Caco-2 (cell line): ENCODE measurements around the gene PDCD4. TPM values are rescaled to one million over a fixed set of nuclear protein-coding genes. Genes with fewer than 3 reads are reported as not detected.

Experiments
- BruUV-seq: library from RNA; stranded (reverse); fragments of 400-500 nt; replicated peaks from 2 replicates; lab custom pipeline; 2021; lab: Mats Ljungman, UMichigan
- CTCF ChIA-PET: fragments of 300-600 bp; sonication (Branson Sonifier 250); formaldehyde crosslinking; loops from one replicate; lab custom pipeline; 2022; ENCODE audit warnings: antibody characterized with exemption; lab: Charles Lee
- POLR2A ChIA-PET: fragments of 300-600 bp; sonication (Branson Sonifier 250); formaldehyde crosslinking; loops from one replicate; lab custom pipeline; 2022; ENCODE audit warnings: antibody characterized with exemption; lab: Charles Lee
- DNase-seq, 2 experiments: peaks; one replicate each; pipeline versions ENCODE4 v3.0.0 to v3.0.0-alpha.2; 2020 to 2022
- H3K27me3 ChIP-seq: replicated peaks from 2 replicates; pipeline ENCODE4 v1.6.0; 2011; ENCODE audit warnings: low read length; ENCODE audit not compliant: control insufficient read depth, insufficient read depth
- H3K36me3 ChIP-seq: 2 replicates; pipeline ENCODE4 v1.5.1; 2011; ENCODE audit warnings: low read length; ENCODE audit not compliant: control insufficient read depth, insufficient read depth
- H3K4me1 ChIP-seq: fragments of 250-450 bp; sonication (Bioruptor Pico); 2 replicates; pipeline ENCODE4 v1.5.1; 2020; ENCODE audit warnings: mild to moderate bottlenecking
- H3K4me3 ChIP-seq: 2 replicates; pipeline ENCODE4 v1.5.1; 2011; ENCODE audit warnings: low read depth, mild to moderate bottlenecking, control low read depth, low read length
- H3K9me3 ChIP-seq: fragments of 250-450 bp; sonication (Bioruptor Pico); 2 replicates; pipeline ENCODE4 v1.5.1; 2020; ENCODE audit warnings: mild to moderate bottlenecking, moderate library complexity
- H3K27ac Mint-ChIP-seq: one replicate; pipeline ENCODE4 v1.8.0; 2022; ENCODE audit warnings: mixed read lengths; ENCODE audit not compliant: unreplicated experiment
- H3K27me3 Mint-ChIP-seq: one replicate; pipeline ENCODE4 v1.8.0; 2022; ENCODE audit warnings: mixed read lengths; ENCODE audit not compliant: insufficient read depth, unreplicated experiment
- H3K36me3 Mint-ChIP-seq: one replicate; pipeline ENCODE4 v1.8.0; 2022; ENCODE audit warnings: mild to moderate bottlenecking, mixed read lengths; ENCODE audit not compliant: insufficient read depth, unreplicated experiment
- H3K4me1 Mint-ChIP-seq: one replicate; pipeline ENCODE4 v1.8.0; 2022; ENCODE audit warnings: low read depth, mixed read lengths; ENCODE audit not compliant: unreplicated experiment
- H3K4me3 Mint-ChIP-seq: one replicate; pipeline ENCODE4 v1.8.0; 2022; ENCODE audit warnings: mild to moderate bottlenecking, moderate library complexity, mixed read lengths; ENCODE audit not compliant: unreplicated experiment
- H3K9me3 Mint-ChIP-seq: one replicate; pipeline ENCODE4 v1.8.0; 2022; ENCODE audit warnings: mixed read lengths; ENCODE audit not compliant: unreplicated experiment
- intact Hi-C: fragments of 100-400 bp; cut with micrococcal nuclease; formaldehyde crosslinking; loops from one replicate; pipeline ENCODE4 v1.10.0; 2022; ENCODE audit not compliant: unreplicated experiment
- total RNA-seq: library from RNA; stranded (reverse); gene quantifications from 2 replicates; pipeline ENCODE4 v1.2.3, GENCODE V29; 2022
- TF ChIP-seq, protein P1 (sequence below), 2 experiments: fragments of 200-600 bp in 1 of 2; IDR thresholded peaks; 1 replicate in 1 of 2; 2 replicates in 1 of 2; pipeline versions ENCODE4 v1.5.1 to v1.8.0; 2011 to 2022; ENCODE audit warnings: antibody characterized with exemption in 1 of 2, control low read depth in 1 of 2, inconsistent platforms in 1 of 2, low read depth in 1 of 2, low read length in 1 of 2, mild to moderate bottlenecking in 1 of 2, moderate library complexity in 1 of 2; ENCODE audit not compliant: insufficient read depth in 1 of 2, severe bottlenecking in 1 of 2, unreplicated experiment in 1 of 2

PDCD4 gene
- total RNA-seq, 1 experiment from 2014 or later = 66.1 TPM

DNA sequence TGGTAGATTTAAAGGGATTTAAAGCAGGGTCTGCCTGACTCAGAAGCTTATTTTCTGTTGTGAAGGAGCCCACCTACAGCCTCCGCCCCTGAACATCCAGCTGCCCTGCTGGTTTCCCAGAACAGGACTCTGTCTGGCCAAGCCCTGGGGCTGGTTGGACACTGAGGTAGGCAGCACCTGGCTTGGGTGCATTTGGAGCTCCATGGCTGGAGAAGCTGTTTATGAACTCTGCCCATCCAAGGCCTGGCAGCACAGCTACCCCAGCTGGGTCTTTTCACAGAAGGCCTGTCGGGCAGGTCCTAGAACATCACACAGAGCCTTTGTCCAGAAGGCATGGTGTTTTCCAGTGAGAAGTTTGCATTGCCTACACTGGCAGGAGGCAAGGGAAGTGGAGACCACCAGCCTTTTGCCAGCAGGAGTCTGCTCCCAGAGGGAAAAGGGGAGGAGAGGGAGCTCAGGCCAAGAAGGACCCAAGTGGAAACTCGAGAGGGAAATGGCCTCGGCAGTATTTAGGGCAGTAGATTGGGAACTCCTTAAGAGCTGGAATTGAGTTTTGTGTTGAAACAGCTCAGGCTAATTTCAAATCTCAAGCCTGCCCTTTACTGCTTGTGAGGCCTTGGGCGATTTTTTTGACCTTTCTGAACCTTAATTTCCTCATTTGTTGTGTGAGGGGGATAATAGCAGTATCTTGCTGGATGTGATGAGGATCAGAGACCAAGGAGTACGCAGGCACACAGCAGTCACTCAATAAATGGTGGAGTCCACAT is 12.3 kb upstream of the PDCD4 start:
- BruUV-seq = no TSS peak
- H3K27me3 Mint-ChIP-seq = no peaks in the 10 kb centered on the region
- ChIA-PET POLR2A (interaction anchor here (2.7 kb wide), 1 partner anchor 59 kb away, joined by 13 read pairs; the partner anchor contains the start of genes BBIP1 and SHOC2), CTCF (no interaction called here)
- H3K9me3 Mint-ChIP-seq = no peaks in the 10 kb centered on the region
- Histone ChIP-seq H3K27me3 (no peaks in the 10 kb centered on the region), H3K4me3 (no peak overlapping the region), H3K4me1 (peaks cover 39% of the 10 kb centered on the region), H3K36me3 (no peaks in the 10 kb centered on the region), H3K9me3 (no peaks in the 10 kb centered on the region)
- peaks cover 22% of the 10 kb centered on the region for H3K4me1 Mint-ChIP-seq
- peaks cover 11% of the 10 kb centered on the region for H3K36me3 Mint-ChIP-seq
- intact Hi-C loops = loop anchor here (5.0 kb wide), 1 partner anchor 42 kb away; no protein-coding TSS in a partner anchor
- DNase-seq = no peak
- TF ChIP-seq, protein P1, sequence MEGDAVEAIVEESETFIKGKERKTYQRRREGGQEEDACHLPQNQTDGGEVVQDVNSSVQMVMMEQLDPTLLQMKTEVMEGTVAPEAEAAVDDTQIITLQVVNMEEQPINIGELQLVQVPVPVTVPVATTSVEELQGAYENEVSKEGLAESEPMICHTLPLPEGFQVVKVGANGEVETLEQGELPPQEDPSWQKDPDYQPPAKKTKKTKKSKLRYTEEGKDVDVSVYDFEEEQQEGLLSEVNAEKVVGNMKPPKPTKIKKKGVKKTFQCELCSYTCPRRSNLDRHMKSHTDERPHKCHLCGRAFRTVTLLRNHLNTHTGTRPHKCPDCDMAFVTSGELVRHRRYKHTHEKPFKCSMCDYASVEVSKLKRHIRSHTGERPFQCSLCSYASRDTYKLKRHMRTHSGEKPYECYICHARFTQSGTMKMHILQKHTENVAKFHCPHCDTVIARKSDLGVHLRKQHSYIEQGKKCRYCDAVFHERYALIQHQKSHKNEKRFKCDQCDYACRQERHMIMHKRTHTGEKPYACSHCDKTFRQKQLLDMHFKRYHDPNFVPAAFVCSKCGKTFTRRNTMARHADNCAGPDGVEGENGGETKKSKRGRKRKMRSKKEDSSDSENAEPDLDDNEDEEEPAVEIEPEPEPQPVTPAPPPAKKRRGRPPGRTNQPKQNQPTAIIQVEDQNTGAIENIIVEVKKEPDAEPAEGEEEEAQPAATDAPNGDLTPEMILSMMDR (IDR thresholded peaks at IDR 0.05; ENCODE audit: insufficient read depth in 1 of 2, low read depth in 1 of 2, low read length in 1 of 2, severe bottlenecking in 1 of 2, unreplicated experiment in 1 of 2) = no peak
- H3K4me3 Mint-ChIP-seq = no peak overlapping the region
- no peak overlapping the region for H3K27ac Mint-ChIP-seq

DNA sequence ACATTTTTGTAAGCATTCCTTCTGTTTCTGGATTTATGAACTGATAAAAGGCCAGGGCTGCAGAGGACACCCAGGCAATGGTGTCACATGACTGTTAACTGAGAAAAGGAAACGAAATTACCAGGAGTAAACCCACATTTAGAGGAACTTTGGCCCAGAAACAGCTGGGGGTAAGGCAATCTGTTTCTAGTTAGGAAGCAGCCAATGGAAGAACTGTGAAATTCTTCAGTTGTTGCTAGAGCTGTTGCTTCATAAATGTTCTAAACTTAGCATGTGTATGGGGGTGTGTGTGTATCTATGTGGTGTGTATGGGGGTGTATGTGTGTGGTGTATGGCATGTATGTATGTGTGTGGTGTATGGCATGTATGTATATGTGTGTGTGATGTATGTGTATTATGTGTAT is 11.8 kb upstream of the PDCD4 start:
- no peaks in the 10 kb centered on the region for H3K36me3 ChIP-seq
- Mint-ChIP-seq H3K4me3 (no peak overlapping the region), H3K9me3 (no peaks in the 10 kb centered on the region), H3K27me3 (no peaks in the 10 kb centered on the region), H3K27ac (no peak overlapping the region), H3K4me1 (peaks cover 28% of the 10 kb centered on the region), H3K36me3 (peaks cover 11% of the 10 kb centered on the region)
- ChIA-PET POLR2A (interaction anchor here (1.7 kb wide), 1 partner anchor 11 kb away, joined by 10 read pairs; the partner anchor contains the start of gene PDCD4), CTCF (interaction anchor here (0.6 kb wide), 1 partner anchor 1587 kb away, joined by 4 read pairs; the partner anchor contains the start of gene VTI1A)
- intact Hi-C loops = loop anchor here (5.0 kb wide), 1 partner anchor 43 kb away; no protein-coding TSS in a partner anchor
- no peak for DNase-seq
- H3K9me3 ChIP-seq = no peaks in the 10 kb centered on the region
- H3K4me3 ChIP-seq = no peak overlapping the region
- TF ChIP-seq, protein P1 (IDR thresholded peaks at IDR 0.05; ENCODE audit: insufficient read depth in 1 of 2, low read depth in 1 of 2, low read length in 1 of 2, severe bottlenecking in 1 of 2, unreplicated experiment in 1 of 2) = no peak
- peaks cover 39% of the 10 kb centered on the region for H3K4me1 ChIP-seq
- H3K27me3 ChIP-seq = no peaks in the 10 kb centered on the region
- no TSS peak for BruUV-seq

DNA sequence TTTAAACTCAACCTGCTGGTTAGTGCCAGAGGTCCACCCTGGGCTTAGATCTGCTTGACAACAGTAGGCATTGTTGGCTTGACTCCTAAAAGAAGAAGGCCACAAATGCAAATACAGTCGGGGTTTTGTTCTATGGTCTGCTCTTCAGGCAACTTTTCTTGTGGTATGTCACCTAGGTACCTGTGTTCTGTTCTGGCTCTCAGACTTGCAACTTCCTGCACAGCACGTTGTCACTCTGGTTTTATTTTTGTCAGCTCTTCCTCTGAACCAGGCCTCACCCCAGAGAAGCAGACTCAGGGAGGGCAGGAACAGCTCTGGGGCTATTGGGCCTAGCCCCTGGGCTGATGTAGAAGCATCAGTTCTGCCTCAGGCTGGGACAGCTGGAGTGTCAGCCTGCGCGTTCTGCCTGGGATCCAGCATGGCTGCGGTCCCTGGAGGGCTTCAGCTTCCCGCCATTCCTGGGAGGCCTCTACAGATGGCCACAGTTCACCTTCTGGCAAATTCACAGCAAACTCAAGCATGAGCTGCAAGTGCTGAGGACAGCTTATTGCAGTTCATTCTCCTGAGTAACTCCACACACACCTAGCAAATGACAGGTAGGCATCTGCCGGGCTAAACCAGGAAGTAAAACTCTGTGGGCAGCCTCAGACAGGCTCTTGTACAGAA is 11.0 kb upstream of the PDCD4 start:
- H3K9me3 Mint-ChIP-seq = no peaks in the 10 kb centered on the region
- intact Hi-C loops = no loop called here
- CTCF ChIA-PET = interaction anchor here (0.6 kb wide), 1 partner anchor 1586 kb away, joined by 4 read pairs; the partner anchor contains the start of gene VTI1A
- H3K4me1 Mint-ChIP-seq = peaks cover 33% of the 10 kb centered on the region
- BruUV-seq = no TSS peak
- TF ChIP-seq, protein P1 (IDR thresholded peaks at IDR 0.05; ENCODE audit: insufficient read depth in 1 of 2, low read depth in 1 of 2, low read length in 1 of 2, severe bottlenecking in 1 of 2, unreplicated experiment in 1 of 2) = no peak
- Histone ChIP-seq H3K27me3 (no peaks in the 10 kb centered on the region), H3K4me3 (no peak overlapping the region), H3K9me3 (no peaks in the 10 kb centered on the region), H3K36me3 (no peaks in the 10 kb centered on the region), H3K4me1 (peaks cover 39% of the 10 kb centered on the region)
- no peaks in the 10 kb centered on the region for H3K27me3 Mint-ChIP-seq
- H3K36me3 Mint-ChIP-seq = peaks cover 11% of the 10 kb centered on the region
- no peak overlapping the region for H3K4me3 Mint-ChIP-seq
- no peak for DNase-seq
- peak overlapping the region; percentile 64 for H3K27ac Mint-ChIP-seq
- POLR2A ChIA-PET = interaction anchor here (1.7 kb wide), 1 partner anchor 11 kb away, joined by 10 read pairs; the partner anchor contains the start of gene PDCD4
